Mucosa of rectum (tissue), 2 donors: Measurements from ENCODE around the gene SLC28A3.

Experiments used
- H3K27ac ChIP-seq, 2 donors: one replicate each; pipeline ENCODE4 v1.7.0; 2013; ENCODE audit warnings: inconsistent platforms in 2 of 2, low read depth in 2 of 2, low read length in 2 of 2
- H3K27me3 ChIP-seq, 2 donors: one replicate each; pipeline ENCODE4 v1.7.0; 2013; ENCODE audit warnings: low read length in 2 of 2; ENCODE audit not compliant: control insufficient read depth in 2 of 2, insufficient read depth in 2 of 2
- H3K36me3 ChIP-seq, 2 donors: one replicate each; pipeline ENCODE4 v1.7.0; 2013; ENCODE audit warnings: low read length in 2 of 2; ENCODE audit not compliant: control insufficient read depth in 2 of 2, insufficient read depth in 2 of 2
- H3K4me1 ChIP-seq, 2 donors: one replicate each; pipeline ENCODE4 v1.7.0; 2013; ENCODE audit warnings: low read length in 2 of 2, mild to moderate bottlenecking in 1 of 2; ENCODE audit not compliant: control insufficient read depth in 2 of 2, insufficient read depth in 2 of 2
- H3K4me3 ChIP-seq, 2 donors: one replicate each; pipeline ENCODE4 v1.7.0; 2013; ENCODE audit warnings: low read length in 2 of 2
- H3K9ac ChIP-seq, 2 donors: one replicate each; pipeline ENCODE4 v1.7.0; 2013; ENCODE audit warnings: low read length in 2 of 2, low read depth in 1 of 2, mild to moderate bottlenecking in 1 of 2
- H3K9me3 ChIP-seq, 2 donors: one replicate each; pipeline ENCODE4 v1.7.0; 2013; ENCODE audit warnings: low read length in 2 of 2; ENCODE audit not compliant: control insufficient read depth in 2 of 2
- donor health status: healthy.
- donor health status: Normal muscosa, but diverticular disease.

SLC28A3 gene

DNA sequence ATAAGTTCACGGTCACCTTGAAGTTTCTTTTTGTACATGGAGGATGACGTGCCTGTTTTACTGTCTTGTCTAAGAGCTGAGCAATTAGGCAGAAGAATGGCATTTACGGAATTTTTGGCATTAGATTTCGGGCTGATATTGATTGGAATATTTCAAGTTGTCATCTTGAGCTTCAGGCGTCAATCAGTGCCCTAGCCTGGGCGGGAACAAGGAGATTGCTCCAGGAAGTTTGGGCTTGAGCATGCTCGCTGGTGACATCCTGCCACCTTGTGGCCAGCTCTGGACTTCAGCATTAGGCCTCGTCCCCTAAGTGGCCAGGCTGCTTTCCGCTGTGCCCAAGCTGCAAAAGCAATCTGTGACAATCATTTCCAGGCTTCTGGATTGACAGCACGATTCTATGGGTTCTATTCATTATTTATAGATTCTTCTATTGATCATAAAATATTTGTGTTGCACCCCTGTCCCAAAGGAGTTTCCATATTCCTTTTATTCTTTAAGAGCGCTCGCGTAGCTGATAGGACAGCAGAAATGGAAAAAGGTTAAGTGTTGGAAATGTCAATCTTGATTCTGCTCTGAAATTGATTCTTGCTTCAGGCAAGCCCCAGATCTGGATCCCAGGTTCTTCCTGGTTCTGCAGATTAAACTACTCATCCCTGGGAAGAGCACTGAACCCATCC lies 79.3 kb downstream of the SLC28A3 start:
- Histone ChIP-seq H3K4me1 (no peaks in the 10 kb centered on the region), H3K36me3 (no peaks in the 10 kb centered on the region), H3K27ac (no peak overlapping the region), H3K9me3 (no peaks in the 10 kb centered on the region), H3K9ac (no peak overlapping the region), H3K27me3 (no peaks in the 10 kb centered on the region), H3K4me3 (peak overlapping the region in 1 of 2 donors; percentile 43)

DNA sequence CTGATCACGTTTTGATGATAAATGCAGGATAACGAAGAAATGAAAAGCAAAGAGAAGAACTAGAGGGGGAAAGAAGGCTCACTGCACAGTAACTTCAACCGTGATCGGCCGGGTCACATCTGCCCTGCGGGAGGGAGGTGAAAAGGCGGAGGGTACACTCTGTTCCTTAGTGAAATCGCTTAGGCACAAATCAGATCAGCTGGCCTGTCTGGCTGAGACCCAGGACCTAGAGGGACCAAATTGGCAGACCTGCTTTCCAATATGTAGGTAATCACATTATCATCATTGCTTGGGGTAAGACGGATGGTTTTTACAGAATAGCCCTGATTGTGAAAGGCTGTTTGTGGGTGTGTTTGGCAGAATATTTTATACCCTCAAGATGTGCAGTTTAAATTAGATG lies 82.2 kb downstream of the SLC28A3 start:
- H3K4me3 ChIP-seq = no peak overlapping the region
- H3K4me1 ChIP-seq = no peaks in the 10 kb centered on the region
- H3K9me3 ChIP-seq = no peaks in the 10 kb centered on the region
- H3K27ac ChIP-seq = no peak overlapping the region
- no peaks in the 10 kb centered on the region for H3K27me3 ChIP-seq
- no peak overlapping the region for H3K9ac ChIP-seq
- no peaks in the 10 kb centered on the region for H3K36me3 ChIP-seq

DNA sequence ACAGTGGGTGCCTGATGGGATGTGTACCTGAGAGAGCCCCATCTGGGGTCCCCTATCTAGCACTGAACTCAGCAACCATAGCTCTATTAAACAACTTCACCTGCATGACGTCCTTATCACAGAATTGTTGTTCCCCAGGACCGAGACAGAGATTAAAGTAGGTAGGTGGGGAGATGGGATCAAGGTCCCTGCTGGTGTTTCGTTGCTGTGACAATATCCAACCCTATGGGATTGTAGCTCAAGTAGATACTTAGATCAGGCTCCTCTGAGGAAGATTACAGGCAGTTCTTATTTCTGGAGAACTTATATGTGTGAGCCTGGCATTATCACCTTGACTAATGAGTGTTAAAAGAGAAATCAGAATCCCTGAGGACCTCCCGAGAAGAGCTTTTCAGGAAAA lies 84.9 kb downstream of the SLC28A3 start:
- H3K4me3 ChIP-seq = no peak overlapping the region
- no peak overlapping the region for H3K27ac ChIP-seq
- no peaks in the 10 kb centered on the region for H3K27me3 ChIP-seq
- no peak overlapping the region for H3K9ac ChIP-seq
- no peaks in the 10 kb centered on the region for H3K9me3 ChIP-seq
- no peaks in the 10 kb centered on the region for H3K36me3 ChIP-seq
- no peaks in the 10 kb centered on the region for H3K4me1 ChIP-seq

DNA sequence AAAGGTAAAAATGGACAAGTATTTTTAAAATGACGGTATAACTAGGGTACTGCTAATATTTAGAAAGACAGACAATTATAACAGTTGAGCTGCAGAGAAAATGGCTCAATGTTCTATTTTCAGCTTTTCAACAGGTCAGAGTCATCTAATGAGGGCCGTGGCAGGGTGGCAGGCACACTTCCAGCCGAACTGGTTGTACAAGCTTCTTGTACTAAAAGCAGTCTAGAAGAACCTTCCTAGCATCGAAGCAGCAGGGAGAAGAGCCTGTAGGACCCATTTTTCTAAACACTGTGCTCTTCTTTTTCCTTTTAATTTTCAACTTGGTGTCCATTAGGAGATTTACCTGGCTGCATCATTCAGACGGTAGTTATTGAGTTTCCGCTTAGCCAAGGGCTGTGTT lies 85.6 kb downstream of the SLC28A3 start:
- Histone ChIP-seq H3K9me3 (no peaks in the 10 kb centered on the region), H3K27ac (no peak overlapping the region), H3K36me3 (no peaks in the 10 kb centered on the region), H3K9ac (no peak overlapping the region), H3K27me3 (no peaks in the 10 kb centered on the region), H3K4me3 (no peak overlapping the region), H3K4me1 (no peaks in the 10 kb centered on the region)

DNA sequence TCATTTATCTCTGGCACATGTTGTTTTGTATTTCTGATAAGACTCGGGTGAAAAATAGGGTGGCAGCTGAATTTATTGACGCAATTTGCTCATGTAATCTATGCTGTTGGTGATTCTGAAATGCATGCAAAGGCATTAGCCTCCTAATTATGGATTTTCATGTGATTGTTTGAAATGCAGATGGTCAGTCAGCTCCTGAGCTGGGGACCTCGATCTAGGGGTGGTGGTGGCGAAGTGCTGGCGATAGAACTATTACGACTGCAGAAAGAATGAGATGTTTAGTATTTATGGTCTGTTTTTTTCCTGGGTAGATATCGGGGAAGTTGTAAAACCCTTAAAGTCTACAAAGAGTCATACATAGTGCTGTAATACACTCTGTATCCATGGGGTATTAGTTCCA lies 88.6 kb downstream of the SLC28A3 start:
- Histone ChIP-seq H3K36me3 (no peaks in the 10 kb centered on the region), H3K9ac (no peak overlapping the region), H3K9me3 (no peaks in the 10 kb centered on the region), H3K4me3 (no peak overlapping the region), H3K27me3 (no peaks in the 10 kb centered on the region), H3K27ac (no peak overlapping the region), H3K4me1 (no peaks in the 10 kb centered on the region)

DNA sequence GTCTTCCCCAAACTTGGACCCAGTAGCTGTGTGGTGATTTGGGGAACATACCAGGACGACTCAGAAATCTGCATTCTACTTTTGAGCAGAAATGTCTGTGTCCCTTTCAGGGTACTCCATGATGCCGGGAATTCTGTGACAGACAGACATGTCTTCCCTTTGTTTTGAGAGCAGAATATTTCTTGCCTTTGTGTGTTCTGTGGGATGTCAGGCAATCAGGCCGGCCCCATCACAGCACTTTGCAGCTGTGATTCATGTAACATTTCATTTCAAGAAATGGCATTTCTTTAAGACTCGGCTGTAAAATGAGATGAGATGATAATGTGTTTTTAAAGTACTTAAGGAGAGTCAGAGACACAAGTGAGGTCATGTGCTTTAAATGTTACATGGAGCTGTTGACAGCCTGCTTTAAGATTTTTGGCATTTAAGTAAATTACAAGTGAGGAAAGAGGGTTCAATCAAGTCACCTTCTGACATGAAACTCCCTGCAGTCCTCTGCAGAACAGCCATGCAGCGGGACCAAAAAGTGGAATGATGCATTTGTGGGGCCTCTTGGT lies 98.7 kb downstream of the SLC28A3 start:
- Histone ChIP-seq H3K4me1 (no peaks in the 10 kb centered on the region), H3K4me3 (no peak overlapping the region), H3K36me3 (no peaks in the 10 kb centered on the region), H3K27ac (no peak overlapping the region), H3K9me3 (peaks cover 0 to 2% of the 10 kb centered on the region in 2 donors), H3K9ac (no peak overlapping the region), H3K27me3 (no peaks in the 10 kb centered on the region)

DNA sequence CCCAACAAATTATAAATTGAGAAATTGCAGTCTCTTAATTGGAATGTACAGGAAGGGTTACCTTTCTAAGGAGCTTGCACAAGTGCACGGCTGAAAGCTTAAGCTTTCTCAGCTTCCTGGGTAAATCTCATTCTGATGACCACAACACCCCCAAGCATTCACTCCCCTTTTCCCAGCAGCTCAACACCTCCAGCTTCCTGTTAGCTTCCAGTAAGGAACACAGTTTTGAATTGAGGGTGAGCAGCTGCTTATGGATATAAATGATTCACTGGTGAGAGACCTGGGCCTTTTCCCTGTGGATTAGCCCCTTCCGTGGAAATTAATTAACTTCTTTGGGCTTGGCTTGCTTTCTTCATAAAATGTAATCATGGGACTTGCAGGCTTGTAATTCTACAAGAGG lies 101.2 kb downstream of the SLC28A3 start:
- no peaks in the 10 kb centered on the region for H3K27me3 ChIP-seq
- no peak overlapping the region for H3K9ac ChIP-seq
- no peaks in the 10 kb centered on the region for H3K36me3 ChIP-seq
- H3K27ac ChIP-seq = no peak overlapping the region
- H3K4me1 ChIP-seq = no peaks in the 10 kb centered on the region
- H3K4me3 ChIP-seq = no peak overlapping the region
- peaks cover 0 to 2% of the 10 kb centered on the region in 2 donors for H3K9me3 ChIP-seq

DNA sequence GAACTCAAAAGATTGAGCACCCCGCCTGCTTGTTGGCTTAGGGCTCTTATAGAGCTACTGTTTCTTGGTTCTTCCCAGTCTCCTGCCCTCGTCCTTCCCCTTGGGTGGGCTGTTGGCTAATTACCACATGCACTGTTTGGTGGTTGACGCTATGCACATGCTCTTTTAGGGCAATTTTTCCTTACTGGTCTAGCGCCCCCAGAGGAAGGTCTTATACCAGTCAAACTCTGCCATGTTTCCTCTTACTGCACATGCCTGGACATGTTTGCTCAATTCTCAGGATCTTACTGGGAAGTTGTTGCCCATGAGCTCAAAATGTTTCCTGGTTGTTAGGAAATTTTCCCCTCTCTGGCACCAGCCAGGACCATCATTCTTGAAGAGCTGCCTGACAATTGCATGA lies 101.9 kb downstream of the SLC28A3 start:
- Histone ChIP-seq H3K9ac (no peak overlapping the region), H3K4me3 (no peak overlapping the region), H3K36me3 (no peaks in the 10 kb centered on the region), H3K27ac (no peak overlapping the region), H3K4me1 (no peaks in the 10 kb centered on the region), H3K27me3 (no peaks in the 10 kb centered on the region), H3K9me3 (peaks cover 0 to 2% of the 10 kb centered on the region in 2 donors)

DNA sequence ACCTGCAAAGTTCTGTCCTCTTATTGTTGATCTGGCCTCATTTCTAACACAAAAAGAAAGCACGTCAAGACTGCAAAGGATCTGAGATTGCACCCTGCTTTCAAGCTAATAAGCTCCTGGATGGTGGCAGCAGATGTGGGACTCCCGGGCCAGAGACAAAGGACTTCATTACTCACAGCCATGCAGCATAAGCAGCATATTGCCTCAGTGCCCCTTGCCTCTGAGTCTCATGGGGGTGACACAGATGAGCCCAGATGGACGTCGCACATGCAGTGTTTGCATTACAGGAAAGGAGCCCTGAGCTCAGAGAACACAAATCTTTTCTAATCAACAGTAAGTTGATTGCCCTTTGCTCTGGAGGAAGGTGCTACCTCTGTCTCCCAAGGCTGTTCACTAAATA lies 105.0 kb downstream of the SLC28A3 start:
- no peaks in the 10 kb centered on the region for H3K27me3 ChIP-seq
- H3K36me3 ChIP-seq = no peaks in the 10 kb centered on the region
- no peak overlapping the region for H3K27ac ChIP-seq
- H3K9me3 ChIP-seq = peaks cover 0 to 2% of the 10 kb centered on the region in 2 donors
- H3K9ac ChIP-seq = no peak overlapping the region
- H3K4me1 ChIP-seq = no peaks in the 10 kb centered on the region
- no peak overlapping the region for H3K4me3 ChIP-seq

DNA sequence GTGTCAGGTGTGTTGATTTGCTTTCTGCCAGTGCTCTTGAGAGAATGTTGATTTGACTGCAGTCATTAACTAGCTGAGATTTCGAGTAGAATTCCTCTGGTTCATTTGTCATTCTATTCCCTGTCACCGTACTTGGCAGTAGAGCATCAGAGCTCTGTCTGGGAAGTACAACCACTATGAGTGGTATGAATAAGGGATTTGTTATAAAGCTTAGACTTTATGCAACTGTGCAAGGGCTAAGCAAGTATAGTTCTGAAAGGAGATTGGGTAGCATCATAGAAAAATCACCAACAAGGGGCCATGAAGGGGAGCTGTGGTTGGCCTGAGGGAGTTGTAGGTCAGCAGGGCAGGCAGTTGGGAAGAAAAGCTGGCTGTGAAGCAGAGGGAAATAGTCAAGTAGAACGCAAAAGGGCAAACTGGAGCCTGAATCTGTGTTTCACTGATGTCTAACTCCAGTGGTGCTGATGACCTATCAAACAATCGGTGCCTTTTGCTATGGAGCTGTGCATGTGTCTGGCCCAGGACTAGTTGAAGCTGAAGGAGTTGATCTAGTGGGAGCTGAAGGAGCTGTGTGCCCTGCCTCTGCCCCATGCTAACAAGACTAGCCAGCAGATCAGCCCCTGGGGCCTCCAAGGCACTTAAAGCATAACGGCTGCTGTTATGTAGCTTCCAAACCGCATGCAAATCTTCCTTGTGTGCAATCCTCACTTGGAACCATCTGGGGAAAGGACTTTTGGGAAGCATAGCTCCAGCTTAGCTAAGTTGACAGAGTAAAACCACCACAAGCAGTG lies 110.0 kb downstream of the SLC28A3 start:
- Histone ChIP-seq H3K4me1 (peaks cover 0 to 2% of the 10 kb centered on the region in 2 donors), H3K9me3 (no peaks in the 10 kb centered on the region), H3K36me3 (no peaks in the 10 kb centered on the region), H3K4me3 (no peak overlapping the region), H3K9ac (no peak overlapping the region), H3K27me3 (no peaks in the 10 kb centered on the region), H3K27ac (no peak overlapping the region)
